Calu3 (cell line): ENCODE results near the gene IFNLR1. TPM values are rescaled to one million over a fixed set of nuclear protein-coding genes. Genes with fewer than 3 reads are reported as not detected.

Source experiments
- BruUV-seq: library from RNA; stranded (reverse); fragments of 400-500 nt; replicated peaks from 2 replicates; lab custom pipeline; 2021; lab: Mats Ljungman, UMichigan
- CTCF ChIA-PET: fragments of 300-600 bp; sonication (Branson Sonifier 250); formaldehyde crosslinking; loops from one replicate; lab custom pipeline; 2022; ENCODE audit warnings: antibody characterized with exemption; lab: Charles Lee
- DNase-seq: peaks from one replicate; pipeline ENCODE4 v3.0.0; 2022
- H3K27ac Mint-ChIP-seq: one replicate; pipeline ENCODE4 v1.8.0; 2022; ENCODE audit warnings: mixed read lengths; ENCODE audit not compliant: unreplicated experiment
- H3K27me3 Mint-ChIP-seq: one replicate; pipeline ENCODE4 v1.8.0; 2022; ENCODE audit warnings: mixed read lengths; ENCODE audit not compliant: unreplicated experiment
- H3K36me3 Mint-ChIP-seq: one replicate; pipeline ENCODE4 v1.8.0; 2022; ENCODE audit warnings: mild to moderate bottlenecking, moderate library complexity, mixed read lengths; ENCODE audit not compliant: insufficient read depth, unreplicated experiment
- H3K4me1 Mint-ChIP-seq: one replicate; pipeline ENCODE4 v1.8.0; 2022; ENCODE audit warnings: mild to moderate bottlenecking, low read depth, mixed read lengths; ENCODE audit not compliant: unreplicated experiment
- H3K4me3 Mint-ChIP-seq: one replicate; pipeline ENCODE4 v1.8.0; 2022; ENCODE audit warnings: mild to moderate bottlenecking, low read depth, moderate library complexity, mixed read lengths; ENCODE audit not compliant: unreplicated experiment
- H3K9me3 Mint-ChIP-seq: one replicate; pipeline ENCODE4 v1.8.0; 2022; ENCODE audit warnings: low read depth, mixed read lengths; ENCODE audit not compliant: unreplicated experiment
- intact Hi-C: fragments of 100-400 bp; cut with micrococcal nuclease; formaldehyde crosslinking; loops from one replicate; pipeline ENCODE4 v1.10.0; 2022; ENCODE audit not compliant: unreplicated experiment
- total RNA-seq: library from RNA; stranded (reverse); gene quantifications from 2 replicates; pipeline ENCODE4 v1.2.3, GENCODE V29; 2022
- TF ChIP-seq, protein P1 (sequence below): fragments of 200-600 bp; IDR thresholded peaks from one replicate; pipeline ENCODE4 v1.8.0; 2022; ENCODE audit warnings: antibody characterized with exemption; ENCODE audit not compliant: unreplicated experiment

The IFNLR1 gene
- total RNA-seq, 1 experiment from 2014 or later = 4.5 TPM

DNA sequence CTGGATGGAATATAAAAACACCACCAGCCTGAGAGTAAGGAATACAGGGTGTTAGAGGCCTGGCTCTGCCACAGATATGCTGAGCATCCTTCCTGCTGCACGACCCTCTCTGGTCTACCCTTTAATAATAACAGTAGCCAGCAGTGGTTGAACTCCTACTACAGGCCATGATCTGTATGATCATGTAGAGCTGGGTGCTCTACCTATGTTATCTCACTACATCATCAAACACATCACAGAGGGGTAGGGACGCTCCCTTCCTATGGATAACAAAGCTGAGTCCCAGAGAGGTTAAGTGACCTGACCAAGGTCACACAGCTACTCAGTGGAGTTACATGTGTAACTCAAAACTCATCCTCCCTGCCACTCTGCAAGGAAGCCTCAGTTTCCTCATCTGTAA lies 62.1 kb downstream of the IFNLR1 start:
- Mint-ChIP-seq H3K4me1 (peaks cover 15% of the 10 kb centered on the region), H3K27me3 (no peaks in the 10 kb centered on the region), H3K4me3 (no peak overlapping the region), H3K36me3 (peaks cover 4% of the 10 kb centered on the region), H3K9me3 (peaks cover 7% of the 10 kb centered on the region), H3K27ac (no peak overlapping the region)
- TF ChIP-seq, protein P1, sequence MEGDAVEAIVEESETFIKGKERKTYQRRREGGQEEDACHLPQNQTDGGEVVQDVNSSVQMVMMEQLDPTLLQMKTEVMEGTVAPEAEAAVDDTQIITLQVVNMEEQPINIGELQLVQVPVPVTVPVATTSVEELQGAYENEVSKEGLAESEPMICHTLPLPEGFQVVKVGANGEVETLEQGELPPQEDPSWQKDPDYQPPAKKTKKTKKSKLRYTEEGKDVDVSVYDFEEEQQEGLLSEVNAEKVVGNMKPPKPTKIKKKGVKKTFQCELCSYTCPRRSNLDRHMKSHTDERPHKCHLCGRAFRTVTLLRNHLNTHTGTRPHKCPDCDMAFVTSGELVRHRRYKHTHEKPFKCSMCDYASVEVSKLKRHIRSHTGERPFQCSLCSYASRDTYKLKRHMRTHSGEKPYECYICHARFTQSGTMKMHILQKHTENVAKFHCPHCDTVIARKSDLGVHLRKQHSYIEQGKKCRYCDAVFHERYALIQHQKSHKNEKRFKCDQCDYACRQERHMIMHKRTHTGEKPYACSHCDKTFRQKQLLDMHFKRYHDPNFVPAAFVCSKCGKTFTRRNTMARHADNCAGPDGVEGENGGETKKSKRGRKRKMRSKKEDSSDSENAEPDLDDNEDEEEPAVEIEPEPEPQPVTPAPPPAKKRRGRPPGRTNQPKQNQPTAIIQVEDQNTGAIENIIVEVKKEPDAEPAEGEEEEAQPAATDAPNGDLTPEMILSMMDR = no peak
- no TSS peak for BruUV-seq
- CTCF ChIA-PET = no interaction called here
- intact Hi-C loops = no loop called here
- no peak for DNase-seq

DNA sequence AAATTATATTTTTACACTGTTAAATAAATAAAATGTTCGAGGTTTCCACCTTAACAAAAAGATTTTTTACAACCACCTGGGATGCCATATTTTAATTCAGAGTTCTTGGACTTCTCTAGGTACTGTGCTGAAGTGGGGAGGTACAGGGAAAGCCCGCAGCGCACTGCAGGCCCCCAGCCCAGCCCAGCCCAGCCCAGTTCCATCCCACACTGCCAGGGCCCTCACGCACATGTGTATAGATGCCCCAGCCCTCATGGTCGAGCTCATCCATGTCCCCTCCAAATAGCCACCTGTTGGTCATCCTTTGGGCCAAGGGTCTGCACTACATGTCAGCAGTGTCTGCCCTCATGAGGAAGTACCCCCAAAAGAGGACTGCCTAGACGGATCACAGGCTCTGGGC lies 63.5 kb downstream of the IFNLR1 start:
- DNase-seq = no peak
- Mint-ChIP-seq H3K4me3 (no peak overlapping the region), H3K9me3 (no peaks in the 10 kb centered on the region), H3K27ac (no peak overlapping the region), H3K27me3 (no peaks in the 10 kb centered on the region), H3K4me1 (peaks cover 9% of the 10 kb centered on the region), H3K36me3 (no peaks in the 10 kb centered on the region)
- CTCF ChIA-PET = no interaction called here
- intact Hi-C loops = no loop called here
- TF ChIP-seq, protein P1 = no peak
- BruUV-seq = no TSS peak

DNA sequence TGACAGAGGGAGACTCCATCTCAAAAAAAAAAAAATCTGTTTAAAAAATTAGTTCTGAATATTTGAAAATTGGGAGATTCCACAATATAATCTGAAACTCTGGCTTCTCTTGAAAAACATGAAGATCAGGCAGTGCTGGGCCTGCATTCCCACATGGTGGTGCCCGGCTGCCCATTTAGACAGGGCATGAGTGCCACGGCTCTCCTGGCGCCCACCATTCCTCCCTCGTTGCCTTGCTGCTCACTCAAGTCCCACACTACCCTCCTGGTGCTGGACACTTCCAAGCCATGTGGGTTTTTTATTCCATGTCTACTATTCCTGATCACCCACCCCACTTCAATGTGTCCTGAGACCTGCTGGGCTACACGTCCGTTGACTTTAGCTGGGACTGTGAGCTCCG lies 64.3 kb downstream of the IFNLR1 start:
- H3K27ac Mint-ChIP-seq = no peak overlapping the region
- BruUV-seq = no TSS peak
- H3K9me3 Mint-ChIP-seq = no peaks in the 10 kb centered on the region
- H3K4me3 Mint-ChIP-seq = no peak overlapping the region
- peaks cover 11% of the 10 kb centered on the region for H3K4me1 Mint-ChIP-seq
- CTCF ChIA-PET = no interaction called here
- TF ChIP-seq, protein P1 = no peak
- intact Hi-C loops = no loop called here
- no peaks in the 10 kb centered on the region for H3K36me3 Mint-ChIP-seq
- DNase-seq = no peak
- no peaks in the 10 kb centered on the region for H3K27me3 Mint-ChIP-seq

DNA sequence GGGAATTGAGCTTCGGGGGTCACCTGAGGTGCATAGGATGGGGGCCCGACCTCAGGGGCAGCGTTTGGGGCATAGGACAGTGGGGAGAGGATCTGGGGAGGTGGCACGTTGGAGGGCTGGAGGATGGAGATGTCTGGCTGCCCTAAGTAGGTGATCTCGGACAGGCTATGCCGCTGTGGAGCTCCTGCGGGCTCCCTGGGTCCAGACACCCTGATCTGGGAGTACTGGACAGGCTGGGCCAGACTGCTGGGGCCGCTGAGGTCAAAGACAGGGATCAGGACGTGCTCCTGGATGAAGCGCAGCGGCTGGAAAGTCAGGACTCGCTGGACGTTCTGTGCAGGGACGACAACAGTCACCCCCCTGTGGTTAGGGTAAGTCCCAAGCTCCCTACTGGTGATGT lies 65.7 kb downstream of the IFNLR1 start:
- Mint-ChIP-seq H3K4me1 (peaks cover 18% of the 10 kb centered on the region), H3K27ac (no peak overlapping the region), H3K9me3 (no peaks in the 10 kb centered on the region), H3K36me3 (no peaks in the 10 kb centered on the region), H3K27me3 (no peaks in the 10 kb centered on the region), H3K4me3 (no peak overlapping the region)
- CTCF ChIA-PET = no interaction called here
- DNase-seq = no peak
- TF ChIP-seq, protein P1 = no peak
- no TSS peak for BruUV-seq
- intact Hi-C loops = no loop called here
